Peyer's patch (tissue), 4 donors: ENCODE data around the gene CXXC5. TPM values are rescaled to one million over a fixed set of nuclear protein-coding genes. Genes with fewer than 3 reads are reported as not detected.
A peak's percentile ranks its signal among the peaks of the same experiment; 100 is the strongest.

Experiments used
- DNase-seq, 3 donors: peaks; one replicate each; pipeline ENCODE4 v3.0.0-alpha.2; 2017 to 2019
- H3K27ac ChIP-seq, 4 donors: fragments of 200-600 bp; sonication (generic); one replicate each; pipeline ENCODE4 v1.5.1; 2016 to 2019
- H3K27me3 ChIP-seq, 2 donors: fragments of 200-600 bp; sonication (generic); one replicate each; pipeline ENCODE4 v1.5.1; 2019
- H3K36me3 ChIP-seq, 3 donors: fragments of 200-600 bp; sonication (generic); one replicate each; pipeline ENCODE4 v1.5.1; 2016 to 2019
- H3K4me1 ChIP-seq, 4 donors: fragments of 200-600 bp; sonication (generic); one replicate each; pipeline ENCODE4 v1.5.1; 2016 to 2019
- H3K4me3 ChIP-seq, 4 donors: fragments of 200-600 bp; sonication (generic); 1 replicate in 3 of 4; 2 replicates in 1 of 4; pipeline ENCODE4 v1.5.1; 2016 to 2019; ENCODE audit warnings: mild to moderate bottlenecking in 1 of 4
- H3K9me3 ChIP-seq, 4 donors: fragments of 200-600 bp; sonication (generic); one replicate each; pipeline ENCODE4 v1.5.1; 2016 to 2019; ENCODE audit warnings: mild to moderate bottlenecking in 1 of 4
- POLR2A ChIP-seq, 2 donors: fragments of 450-650 bp; IDR thresholded peaks; one replicate each; pipeline ENCODE4 v1.5.1; 2017; ENCODE audit warnings: antibody characterized with exemption in 2 of 2, mild to moderate bottlenecking in 2 of 2, moderate library complexity in 2 of 2
- total RNA-seq, 4 donors: library from RNA; depleted of rRNA; stranded (reverse); fragments of >200 nt; gene quantifications; one replicate each; pipeline ENCODE4 v1.1.0, GENCODE V29; 2016
- TF ChIP-seq, protein P1 (sequence below), 6 experiments: fragments of 450-650 bp in 4 of 6; fragments of 200-600 bp in 2 of 6; sonication (generic) in 1 of 6; IDR thresholded peaks; one replicate each; pipeline ENCODE4 v1.5.1; 2017 to 2019; ENCODE audit warnings: antibody characterized with exemption in 6 of 6, mild to moderate bottlenecking in 3 of 6, moderate library complexity in 1 of 6

The CXXC5 gene
- total RNA-seq, 4 donors from 2014 or later: 21.7 to 49.5 (median 30.9) TPM

- no peak overlapping the region for H3K4me3 ChIP-seq
- peaks cover 12 to 87% (median 52%) of the 10 kb centered on the region in 4 donors for H3K4me1 ChIP-seq
- H3K27me3 ChIP-seq: no peaks in the 10 kb centered on the region
- DNase-seq: no peak
- H3K27ac ChIP-seq: peak overlapping the region; percentile 35 to 96 (median 74)
- no peaks in the 10 kb centered on the region for H3K9me3 ChIP-seq
- TF ChIP-seq, protein P1, sequence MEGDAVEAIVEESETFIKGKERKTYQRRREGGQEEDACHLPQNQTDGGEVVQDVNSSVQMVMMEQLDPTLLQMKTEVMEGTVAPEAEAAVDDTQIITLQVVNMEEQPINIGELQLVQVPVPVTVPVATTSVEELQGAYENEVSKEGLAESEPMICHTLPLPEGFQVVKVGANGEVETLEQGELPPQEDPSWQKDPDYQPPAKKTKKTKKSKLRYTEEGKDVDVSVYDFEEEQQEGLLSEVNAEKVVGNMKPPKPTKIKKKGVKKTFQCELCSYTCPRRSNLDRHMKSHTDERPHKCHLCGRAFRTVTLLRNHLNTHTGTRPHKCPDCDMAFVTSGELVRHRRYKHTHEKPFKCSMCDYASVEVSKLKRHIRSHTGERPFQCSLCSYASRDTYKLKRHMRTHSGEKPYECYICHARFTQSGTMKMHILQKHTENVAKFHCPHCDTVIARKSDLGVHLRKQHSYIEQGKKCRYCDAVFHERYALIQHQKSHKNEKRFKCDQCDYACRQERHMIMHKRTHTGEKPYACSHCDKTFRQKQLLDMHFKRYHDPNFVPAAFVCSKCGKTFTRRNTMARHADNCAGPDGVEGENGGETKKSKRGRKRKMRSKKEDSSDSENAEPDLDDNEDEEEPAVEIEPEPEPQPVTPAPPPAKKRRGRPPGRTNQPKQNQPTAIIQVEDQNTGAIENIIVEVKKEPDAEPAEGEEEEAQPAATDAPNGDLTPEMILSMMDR (IDR thresholded peaks at IDR 0.05): no peak
- no peak for TF ChIP-seq POLR2A (IDR thresholded peaks at IDR 0.05)
- H3K36me3 ChIP-seq: no peaks in the 10 kb centered on the region
These were observed 6.8 kb downstream of the CXXC5 start for GRCh38 chr5:139654871-139655491.

- Histone ChIP-seq H3K4me3 (no peak overlapping the region), H3K9me3 (no peaks in the 10 kb centered on the region), H3K4me1 (peaks cover 10 to 87% (median 57%) of the 10 kb centered on the region in 4 donors), H3K27me3 (no peaks in the 10 kb centered on the region), H3K27ac (peak overlapping the region; percentile 35 to 96 (median 74)), H3K36me3 (no peaks in the 10 kb centered on the region)
- DNase-seq: no peak
- TF ChIP-seq POLR2A (IDR thresholded peaks at IDR 0.05): no peak
- TF ChIP-seq, protein P1 (IDR thresholded peaks at IDR 0.05): no peak
These were observed 7.7 kb downstream of the CXXC5 start for GRCh38 chr5:139655727-139656271.

DNA sequence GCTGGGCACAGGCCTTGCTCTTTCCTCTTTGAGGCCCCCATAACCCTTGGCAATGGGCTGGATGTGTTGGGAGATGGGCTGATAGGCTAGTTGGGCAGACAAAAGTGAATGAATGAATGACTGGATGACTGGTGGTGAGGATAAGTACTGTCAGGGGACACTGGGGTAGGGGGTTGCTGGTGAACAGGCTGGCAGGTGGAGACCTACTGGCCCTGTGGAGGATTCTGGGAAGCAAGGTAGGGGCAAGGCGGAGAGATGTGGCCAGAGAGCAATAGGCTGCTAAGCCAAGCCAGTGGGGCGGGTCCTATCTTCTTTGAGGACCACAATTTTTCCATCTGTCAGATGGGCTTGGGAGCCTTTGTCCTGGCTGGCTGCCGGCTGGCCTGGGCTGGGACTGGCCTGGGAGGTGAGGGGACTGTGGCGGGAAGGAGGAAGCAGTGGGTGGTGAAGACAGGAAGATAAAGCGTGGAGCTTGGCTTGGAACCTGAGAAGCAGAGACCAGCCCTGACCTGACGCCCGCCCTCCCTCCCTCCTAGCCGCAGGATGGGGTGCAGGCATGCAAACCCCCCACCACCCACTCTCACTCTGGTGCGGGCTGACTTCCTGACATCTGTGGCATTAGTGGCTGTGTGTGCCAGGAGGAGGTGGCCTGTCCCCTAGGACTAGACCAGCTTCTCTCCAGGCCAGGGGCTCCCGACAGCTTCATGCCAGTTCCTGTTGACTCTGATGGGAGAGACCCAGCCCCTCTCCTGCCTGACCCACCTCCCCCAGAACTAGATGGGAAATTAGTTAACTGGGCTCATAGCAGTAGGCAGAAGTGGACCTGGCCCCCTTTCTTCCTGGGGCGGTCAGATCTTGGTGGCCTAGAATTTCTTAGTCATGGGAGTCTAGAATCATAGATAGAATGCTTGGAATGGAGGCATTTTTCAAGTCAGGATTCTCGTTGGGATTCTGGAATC lies 9.5 kb downstream of the CXXC5 start:
- peak overlapping the region in 1 of 4 donors; percentile 1 for H3K4me3 ChIP-seq
- no peaks in the 10 kb centered on the region for H3K27me3 ChIP-seq
- H3K27ac ChIP-seq: peak overlapping the region; percentile 37 to 92 (median 70)
- H3K9me3 ChIP-seq: no peaks in the 10 kb centered on the region
- H3K36me3 ChIP-seq: no peaks in the 10 kb centered on the region
- peaks cover under 1 to 80% (median 60%) of the 10 kb centered on the region in 4 donors for H3K4me1 ChIP-seq
- DNase-seq: peak in 1 of 3 donors; percentile 63
- no peak for TF ChIP-seq POLR2A (IDR thresholded peaks at IDR 0.05)
- TF ChIP-seq, protein P1 (IDR thresholded peaks at IDR 0.05): no peak

- Histone ChIP-seq H3K9me3 (no peaks in the 10 kb centered on the region), H3K36me3 (no peaks in the 10 kb centered on the region), H3K4me3 (no peak overlapping the region), H3K4me1 (peaks cover 0 to 74% (median 56%) of the 10 kb centered on the region in 4 donors), H3K27me3 (no peaks in the 10 kb centered on the region), H3K27ac (peak overlapping the region; percentile 37 to 92 (median 70))
- no peak for TF ChIP-seq POLR2A (IDR thresholded peaks at IDR 0.05)
- TF ChIP-seq, protein P1 (IDR thresholded peaks at IDR 0.05): no peak
- DNase-seq: no peak
These were observed 10.4 kb downstream of the CXXC5 start for GRCh38 chr5:139658501-139658927.

DNA sequence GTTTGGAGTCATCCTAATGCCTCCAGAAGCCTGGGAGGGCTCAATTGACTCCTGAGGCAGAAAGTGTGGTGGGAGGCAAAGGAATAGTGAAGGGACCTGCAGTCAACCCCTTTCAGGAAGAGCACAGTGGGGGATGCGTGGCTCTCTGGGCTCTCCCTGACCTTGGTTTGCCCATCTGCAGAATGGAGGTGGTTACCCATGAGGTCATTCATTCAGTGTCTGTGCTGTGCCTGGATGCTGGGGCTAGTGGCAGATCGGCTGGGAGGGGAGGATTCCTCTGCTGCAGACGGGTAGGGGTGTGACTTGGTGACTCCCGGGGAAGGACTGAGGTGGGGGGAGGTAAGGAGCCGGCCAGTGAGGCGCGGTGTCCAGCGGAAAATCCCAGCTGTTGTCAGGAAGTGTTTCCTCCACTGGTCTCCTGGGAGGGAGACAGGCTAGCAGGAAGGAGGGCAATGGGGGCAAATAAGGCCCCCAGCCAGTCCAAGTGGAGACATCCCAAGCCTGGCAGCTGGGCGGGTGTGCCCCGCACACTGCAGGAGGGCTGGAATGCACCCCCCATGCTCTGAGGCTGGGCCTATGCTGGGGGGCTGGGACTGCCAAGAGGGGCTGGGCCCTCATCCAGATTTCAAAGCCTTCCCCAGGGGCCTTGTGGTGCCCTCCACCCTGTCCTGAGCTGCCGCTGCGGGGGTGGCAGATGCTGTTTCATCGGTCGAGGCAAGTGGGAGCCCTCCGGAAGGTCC lies 10.9 kb downstream of the CXXC5 start:
- Histone ChIP-seq H3K9me3 (no peaks in the 10 kb centered on the region), H3K36me3 (no peaks in the 10 kb centered on the region), H3K27me3 (no peaks in the 10 kb centered on the region), H3K4me1 (peaks cover 0 to 79% (median 55%) of the 10 kb centered on the region in 4 donors), H3K27ac (peak overlapping the region; percentile 54 to 92 (median 70)), H3K4me3 (peak overlapping the region in 3 of 4 donors; percentile 13 to 28 (median 21))
- TF ChIP-seq POLR2A (IDR thresholded peaks at IDR 0.05): no peak
- TF ChIP-seq, protein P1 (IDR thresholded peaks at IDR 0.05): no peak
- DNase-seq: no peak
